Type B pancreatic cell (in vitro differentiated cells): Measurements from ENCODE around the gene SURF2. TPM values are rescaled to one million over a fixed set of nuclear protein-coding genes. Genes with fewer than 3 reads are reported as not detected.
A peak's percentile ranks its signal among the peaks of the same experiment; 100 is the strongest.
"Not testable (repeated sequence)": the region's sequence is repeated elsewhere in the genome, so short reads cannot be mapped to it uniquely, and the experiment has no call there.

Experiments
- DNase-seq: peaks from one replicate; pipeline ENCODE4 v3.0.0; 2021; ENCODE audit warnings: mixed read lengths; ENCODE audit not compliant: unreplicated experiment; ENCODE audit errors: extremely low spot score
- H3K27ac Mint-ChIP-seq: 2 replicates; pipeline ENCODE4 v1.8.0; 2021; ENCODE audit warnings: mild to moderate bottlenecking, mixed read lengths
- H3K27me3 Mint-ChIP-seq: 2 replicates; pipeline ENCODE4 v1.8.0; 2021; ENCODE audit warnings: mixed read lengths
- H3K36me3 Mint-ChIP-seq: 2 replicates; pipeline ENCODE4 v1.8.0; 2021; ENCODE audit warnings: mixed read lengths
- H3K4me1 Mint-ChIP-seq: one replicate; pipeline ENCODE4 v1.8.0; 2021; ENCODE audit warnings: mixed read lengths; ENCODE audit not compliant: unreplicated experiment
- H3K4me3 Mint-ChIP-seq: 2 replicates; pipeline ENCODE4 v1.8.0; 2021; ENCODE audit warnings: mild to moderate bottlenecking, mixed read lengths
- H3K9me3 Mint-ChIP-seq: 2 replicates; pipeline ENCODE4 v1.8.0; 2021; ENCODE audit warnings: mixed read lengths
- total RNA-seq: library from RNA; stranded (reverse); gene quantifications from 2 replicates; pipeline ENCODE4 v1.2.1, GENCODE V29; 2021; ENCODE audit warnings: low replicate concordance
- TF ChIP-seq, protein P1 (sequence below): fragments of 200-600 bp; sonication (generic); conservative IDR thresholded peaks from 2 replicates; pipeline ENCODE4 v1.5.0; 2021; ENCODE audit warnings: antibody characterized with exemption, mild to moderate bottlenecking

Gene SURF2
- total RNA-seq, 1 donor from 2014 or later, result 23.5 TPM

DNA sequence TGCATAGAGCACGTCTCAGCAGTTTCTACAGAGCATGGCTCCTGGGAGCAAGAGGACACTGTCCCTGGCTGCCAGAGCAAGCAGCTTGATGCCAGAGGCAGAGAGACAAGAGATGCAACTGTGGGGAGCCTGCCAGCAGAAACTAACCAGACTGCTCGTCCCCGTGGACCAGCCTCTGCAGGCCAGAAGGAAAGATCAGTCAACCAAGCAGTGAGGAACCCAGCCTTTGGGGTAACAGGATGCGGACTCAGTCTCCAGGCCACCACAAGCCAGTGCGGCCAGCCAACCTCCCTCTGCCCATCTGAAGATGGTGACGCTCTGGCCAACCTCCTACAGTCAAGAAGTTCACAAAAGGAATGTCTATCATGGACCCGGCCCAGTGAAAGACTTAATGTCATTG lies 15.8 kb downstream of the SURF2 start:
- TF ChIP-seq, protein P1, sequence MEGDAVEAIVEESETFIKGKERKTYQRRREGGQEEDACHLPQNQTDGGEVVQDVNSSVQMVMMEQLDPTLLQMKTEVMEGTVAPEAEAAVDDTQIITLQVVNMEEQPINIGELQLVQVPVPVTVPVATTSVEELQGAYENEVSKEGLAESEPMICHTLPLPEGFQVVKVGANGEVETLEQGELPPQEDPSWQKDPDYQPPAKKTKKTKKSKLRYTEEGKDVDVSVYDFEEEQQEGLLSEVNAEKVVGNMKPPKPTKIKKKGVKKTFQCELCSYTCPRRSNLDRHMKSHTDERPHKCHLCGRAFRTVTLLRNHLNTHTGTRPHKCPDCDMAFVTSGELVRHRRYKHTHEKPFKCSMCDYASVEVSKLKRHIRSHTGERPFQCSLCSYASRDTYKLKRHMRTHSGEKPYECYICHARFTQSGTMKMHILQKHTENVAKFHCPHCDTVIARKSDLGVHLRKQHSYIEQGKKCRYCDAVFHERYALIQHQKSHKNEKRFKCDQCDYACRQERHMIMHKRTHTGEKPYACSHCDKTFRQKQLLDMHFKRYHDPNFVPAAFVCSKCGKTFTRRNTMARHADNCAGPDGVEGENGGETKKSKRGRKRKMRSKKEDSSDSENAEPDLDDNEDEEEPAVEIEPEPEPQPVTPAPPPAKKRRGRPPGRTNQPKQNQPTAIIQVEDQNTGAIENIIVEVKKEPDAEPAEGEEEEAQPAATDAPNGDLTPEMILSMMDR, result no peak
- H3K4me3 Mint-ChIP-seq, result peak overlapping the region; percentile 66
- peak overlapping the region; percentile 33 for H3K27ac Mint-ChIP-seq
- H3K9me3 Mint-ChIP-seq, result no peaks in the 10 kb centered on the region
- no peak for DNase-seq
- peaks cover 15% of the 10 kb centered on the region for H3K36me3 Mint-ChIP-seq
- H3K27me3 Mint-ChIP-seq, result no peaks in the 10 kb centered on the region
- H3K4me1 Mint-ChIP-seq, result peaks cover 52% of the 10 kb centered on the region

DNA sequence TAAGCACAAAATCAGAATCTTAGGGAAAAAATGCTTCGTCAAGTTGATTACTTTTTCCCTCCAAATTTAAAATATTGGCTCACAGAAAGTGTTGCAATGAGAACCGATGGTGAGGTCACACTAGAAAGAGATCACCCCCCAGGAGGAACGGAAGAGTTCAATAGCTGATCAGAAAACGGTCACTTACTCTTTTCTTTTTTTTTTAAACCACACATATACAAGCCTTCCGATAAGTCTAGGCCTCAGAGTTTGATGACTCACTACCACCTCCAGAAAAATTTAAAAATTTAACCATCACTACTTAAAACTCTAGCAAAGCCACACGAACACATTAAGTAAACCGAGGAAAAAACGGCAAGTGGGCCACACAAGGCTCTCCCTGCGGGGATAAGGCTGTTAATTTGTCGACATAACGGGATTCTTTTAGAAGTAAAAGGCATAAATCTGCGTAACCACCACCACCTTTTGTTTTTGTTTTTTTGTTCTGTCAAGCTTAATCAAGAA lies 18.3 kb downstream of the SURF2 start:
- peaks cover 15% of the 10 kb centered on the region for H3K36me3 Mint-ChIP-seq
- H3K9me3 Mint-ChIP-seq, result no peaks in the 10 kb centered on the region
- no peak for DNase-seq
- H3K27me3 Mint-ChIP-seq, result no peaks in the 10 kb centered on the region
- H3K4me1 Mint-ChIP-seq, result peaks cover 37% of the 10 kb centered on the region
- peak overlapping the region; percentile 99 for H3K27ac Mint-ChIP-seq
- peak overlapping the region; percentile 99 for H3K4me3 Mint-ChIP-seq
- TF ChIP-seq, protein P1, result no peak

DNA sequence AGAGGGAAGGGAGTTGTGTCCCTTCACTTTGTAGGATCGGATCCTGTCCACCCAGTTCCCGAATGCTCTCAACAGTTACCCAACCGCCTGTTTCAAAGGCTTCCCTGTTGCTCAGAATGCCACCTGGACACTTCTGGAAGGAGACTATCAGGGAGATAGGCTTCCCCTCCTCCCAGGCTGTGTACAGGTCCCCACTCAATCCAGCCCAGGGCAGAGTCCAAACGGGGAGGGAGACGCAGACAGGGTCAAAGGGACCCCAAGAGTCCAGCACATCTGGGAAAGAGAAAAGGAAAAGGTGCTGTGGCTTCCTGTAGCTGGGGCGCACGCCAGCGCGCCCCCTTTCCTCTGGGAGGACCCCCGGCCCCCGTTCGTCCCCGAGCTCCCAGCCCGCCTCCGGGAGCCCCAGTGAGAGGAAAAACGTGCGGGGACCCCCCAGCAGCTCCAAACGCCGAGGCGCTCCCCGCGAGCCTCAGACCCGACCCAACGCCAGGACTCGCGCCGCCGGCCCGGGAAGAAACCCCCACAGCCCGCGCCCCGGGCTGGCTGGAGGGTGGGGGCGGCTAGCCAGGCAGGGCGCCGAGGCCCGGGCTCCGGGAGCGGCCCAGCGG lies 18.9 kb downstream of the SURF2 start:
- TF ChIP-seq, protein P1, result no peak
- H3K36me3 Mint-ChIP-seq, result peaks cover 14% of the 10 kb centered on the region
- H3K4me3 Mint-ChIP-seq, result peak overlapping the region; percentile 99
- H3K27ac Mint-ChIP-seq, result peak overlapping the region; percentile 99
- H3K4me1 Mint-ChIP-seq, result peaks cover 31% of the 10 kb centered on the region
- no peaks in the 10 kb centered on the region for H3K27me3 Mint-ChIP-seq
- H3K9me3 Mint-ChIP-seq, result no peaks in the 10 kb centered on the region
- DNase-seq, result no peak

DNA sequence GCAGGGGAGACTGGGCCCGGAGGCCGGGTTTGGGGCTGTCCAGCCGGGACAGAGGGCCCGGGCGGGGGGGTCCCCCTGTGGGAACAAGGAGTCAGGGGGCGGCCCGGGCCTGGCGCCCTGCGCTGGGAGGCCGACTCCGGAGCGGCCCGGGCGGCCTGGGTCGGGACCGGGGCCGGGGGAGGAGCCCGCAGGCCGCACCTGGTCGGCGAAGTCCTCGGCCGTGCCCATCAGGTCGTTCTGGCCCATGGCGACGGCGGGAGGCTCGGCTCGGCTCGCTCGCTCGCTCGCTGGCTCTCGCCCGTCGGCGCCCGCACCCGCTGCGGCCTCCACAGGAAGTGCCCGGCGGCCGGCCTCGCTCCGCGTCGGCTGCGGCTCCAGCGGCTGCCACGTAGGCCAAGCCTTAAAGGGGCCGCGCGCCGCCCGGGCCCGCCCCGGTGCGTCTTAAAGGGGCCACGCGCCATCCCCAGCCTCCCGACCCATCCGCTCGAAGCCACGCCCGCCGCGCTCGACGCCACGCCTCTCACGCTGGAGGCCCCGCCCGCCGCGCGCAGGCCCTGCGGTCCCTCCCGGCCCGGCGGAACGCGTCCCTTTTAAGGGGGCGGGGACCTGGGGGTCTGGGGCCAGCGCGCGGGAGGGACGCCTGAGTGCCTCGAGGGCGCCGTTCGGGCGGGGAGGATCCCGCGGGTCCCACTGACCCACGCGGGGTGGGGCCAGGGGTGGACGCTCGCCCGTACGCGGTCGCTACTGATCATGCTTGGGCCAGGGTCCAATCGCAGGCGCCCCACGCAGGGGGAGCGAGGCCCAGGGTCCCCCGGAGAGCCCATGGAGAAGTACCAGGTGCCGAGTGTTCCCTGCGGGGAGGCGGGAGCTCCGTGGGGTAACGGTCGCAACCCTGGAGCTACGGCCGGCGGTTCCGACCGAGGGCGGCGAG lies 19.6 kb downstream of the SURF2 start, which contains the start of the genes STKLD1 and SURF4:
STKLD1 (plus strand) TSS at position 643 of the 931 bp plus-strand sequence; CDS start at position 751, 108 bp downstream.
SURF4 (minus strand) TSS at position 337 of the 931 bp plus-strand sequence; CDS start at position 246, 91 bp downstream.
- peak; percentile 97 for DNase-seq
- Mint-ChIP-seq H3K36me3 (peaks cover 11% of the 10 kb centered on the region), H3K4me1 (peaks cover 24% of the 10 kb centered on the region), H3K4me3 (peak within 1 kb of the TSS; percentile 99), H3K27me3 (no peaks in the 10 kb centered on the region), H3K9me3 (no peaks in the 10 kb centered on the region), H3K27ac (peak within 1 kb of the TSS; percentile 99)
- TF ChIP-seq, protein P1, result peak; percentile 40

DNA sequence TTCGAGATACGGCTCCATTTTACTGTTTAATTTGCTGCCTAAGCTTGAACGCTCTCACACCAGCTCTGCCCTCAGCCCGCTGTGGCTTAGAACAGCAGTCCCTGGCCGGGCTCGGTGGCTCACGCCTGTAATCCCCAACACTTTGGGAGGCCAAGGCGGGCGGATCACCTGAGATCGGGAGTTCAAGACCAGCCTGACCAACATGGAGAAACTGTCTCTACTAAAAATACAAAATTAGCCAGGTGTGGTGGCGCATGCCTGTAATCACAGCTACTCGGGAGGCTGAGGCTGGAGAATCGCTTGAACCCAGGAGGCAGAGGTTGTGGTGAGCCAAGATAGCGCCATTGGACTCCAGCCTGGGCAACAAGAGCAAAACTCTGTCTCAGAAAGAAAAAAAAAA lies 20.9 kb downstream of the SURF2 start:
- DNase-seq, H3K36me3 Mint-ChIP-seq, H3K27ac Mint-ChIP-seq, H3K27me3 Mint-ChIP-seq, H3K9me3 Mint-ChIP-seq: not testable (repeated sequence)
- H3K4me1 Mint-ChIP-seq, result peaks cover 12% of the 10 kb centered on the region
- H3K4me3 Mint-ChIP-seq, result peak overlapping the region; percentile 82
